LNCAP (cell line): ENCODE data around the gene SDF4.

Experiments used
- TF ChIP-seq, protein P1 (sequence below): fragments of 450-650 bp; IDR thresholded peaks from 2 replicates; pipeline ENCODE4 v1.5.1; 2017; ENCODE audit warnings: mild to moderate bottlenecking

Gene SDF4

GRCh38 chr1:1264026-1264425 is 32.2 kb upstream of the SDF4 start:
- TF ChIP-seq, protein P1, sequence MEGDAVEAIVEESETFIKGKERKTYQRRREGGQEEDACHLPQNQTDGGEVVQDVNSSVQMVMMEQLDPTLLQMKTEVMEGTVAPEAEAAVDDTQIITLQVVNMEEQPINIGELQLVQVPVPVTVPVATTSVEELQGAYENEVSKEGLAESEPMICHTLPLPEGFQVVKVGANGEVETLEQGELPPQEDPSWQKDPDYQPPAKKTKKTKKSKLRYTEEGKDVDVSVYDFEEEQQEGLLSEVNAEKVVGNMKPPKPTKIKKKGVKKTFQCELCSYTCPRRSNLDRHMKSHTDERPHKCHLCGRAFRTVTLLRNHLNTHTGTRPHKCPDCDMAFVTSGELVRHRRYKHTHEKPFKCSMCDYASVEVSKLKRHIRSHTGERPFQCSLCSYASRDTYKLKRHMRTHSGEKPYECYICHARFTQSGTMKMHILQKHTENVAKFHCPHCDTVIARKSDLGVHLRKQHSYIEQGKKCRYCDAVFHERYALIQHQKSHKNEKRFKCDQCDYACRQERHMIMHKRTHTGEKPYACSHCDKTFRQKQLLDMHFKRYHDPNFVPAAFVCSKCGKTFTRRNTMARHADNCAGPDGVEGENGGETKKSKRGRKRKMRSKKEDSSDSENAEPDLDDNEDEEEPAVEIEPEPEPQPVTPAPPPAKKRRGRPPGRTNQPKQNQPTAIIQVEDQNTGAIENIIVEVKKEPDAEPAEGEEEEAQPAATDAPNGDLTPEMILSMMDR, result no peak

DNA sequence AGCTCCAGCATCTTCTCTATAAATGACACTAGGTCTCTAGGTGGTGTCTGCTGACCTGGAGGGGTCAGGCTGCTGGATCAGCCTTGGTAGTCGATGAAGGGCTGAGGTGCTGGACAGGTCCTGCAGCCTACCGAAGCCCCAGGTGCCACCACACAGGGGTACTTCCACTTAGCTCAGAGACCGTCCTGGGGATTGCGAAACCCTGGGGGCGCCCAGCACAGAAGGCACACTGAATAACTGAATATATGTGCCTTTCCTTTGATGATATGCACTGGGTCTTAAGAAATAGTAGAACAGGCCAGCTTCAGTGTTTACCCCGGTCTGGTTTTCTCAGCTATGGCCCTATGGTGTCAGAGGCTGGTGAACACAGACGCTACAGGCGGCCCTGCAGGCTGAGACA is 31.0 kb upstream of the SDF4 start:
- TF ChIP-seq, protein P1, result no peak

- TF ChIP-seq, protein P1, result no peak
Measured at GRCh38 chr1:1262071-1262470, 30.3 kb upstream of the SDF4 start.

DNA sequence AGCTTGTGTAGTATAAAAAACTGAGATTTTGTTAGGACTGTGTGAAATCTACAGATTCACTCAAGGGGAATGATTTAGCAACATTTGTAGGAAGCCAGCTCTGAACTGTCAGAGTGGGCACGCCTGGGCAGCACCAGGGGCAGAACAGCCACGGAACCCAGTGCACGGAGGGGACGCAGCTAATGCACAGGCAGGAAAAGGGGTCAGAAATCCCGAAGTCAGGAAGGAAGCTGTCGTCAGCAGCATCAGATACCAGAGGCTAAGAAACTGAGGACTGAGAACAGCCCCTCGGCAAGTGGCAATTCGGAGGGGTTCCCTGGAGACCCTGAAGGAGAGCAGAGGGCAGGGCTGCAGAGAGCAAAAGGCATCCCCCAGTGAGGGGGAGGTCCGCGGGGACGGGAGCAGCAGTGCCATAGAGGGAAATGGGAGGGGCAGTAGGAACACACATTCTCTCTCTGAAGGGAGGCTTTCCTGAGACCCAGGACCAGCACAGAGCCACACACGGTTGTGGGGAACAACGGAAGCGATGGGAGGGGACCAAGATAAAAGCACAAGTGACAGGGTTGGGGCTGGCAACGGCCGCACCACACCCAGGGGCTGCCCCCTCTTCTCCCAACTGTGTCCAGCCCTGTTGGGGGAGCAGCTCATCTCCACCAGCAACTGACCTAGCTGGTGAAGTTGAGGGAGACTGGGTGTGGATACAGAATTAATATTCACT is 29.2 kb upstream of the SDF4 start:
- TF ChIP-seq, protein P1, result no peak

- TF ChIP-seq, protein P1, result no peak
Measured at GRCh38 chr1:1259951-1260600, 28.3 kb upstream of the SDF4 start.

GRCh38 chr1:1259540-1259939 is 27.7 kb upstream of the SDF4 start:
- TF ChIP-seq, protein P1, result no peak

GRCh38 chr1:1259119-1259488 is 27.3 kb upstream of the SDF4 start:
- TF ChIP-seq, protein P1, result no peak
